HL-60 (cell line): ENCODE data around the gene SETBP1.

Source experiments
- CTCF ChIP-seq: IDR thresholded peaks from one replicate; pipeline ENCODE4 v1.5.1; 2011; ENCODE audit warnings: low read length, control low read depth, inconsistent platforms; ENCODE audit not compliant: insufficient read depth
- POLR2AphosphoS5 ChIP-seq: IDR thresholded peaks from 2 replicates; pipeline ENCODE4 v1.6.1; 2012; ENCODE audit warnings: low read depth

DNA sequence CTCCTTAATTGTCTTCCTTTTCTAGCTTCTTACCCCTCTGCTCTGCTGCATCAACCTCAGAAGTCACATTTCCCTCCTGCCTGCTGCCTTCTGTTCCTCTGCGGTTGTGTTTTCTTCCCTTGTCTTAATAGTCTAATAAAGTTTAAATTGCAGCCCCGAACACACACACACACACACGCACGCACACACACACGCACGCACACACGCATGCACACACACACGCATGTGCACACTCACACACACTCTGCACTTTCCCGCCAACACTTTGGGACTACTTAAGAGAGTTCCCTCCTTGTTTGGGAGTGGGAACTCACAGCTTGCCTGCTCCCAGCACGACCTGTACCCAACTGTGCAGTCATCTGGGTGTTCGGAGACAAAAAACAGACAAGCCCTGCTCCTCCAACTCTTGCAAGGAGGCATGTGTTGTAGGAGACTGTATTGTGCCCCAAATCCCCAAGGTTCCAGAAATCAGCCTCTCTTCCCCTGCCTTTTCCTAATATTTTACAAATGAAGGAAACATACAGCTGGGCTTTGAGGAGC is 99.1 kb downstream of the SETBP1 start:
- TF ChIP-seq CTCF, result no peak
- no peak for TF ChIP-seq POLR2AphosphoS5
